PC-3 (cell line): Measurements from ENCODE around the gene CCDC200.
"Not testable (repeated sequence)": the region's sequence is repeated elsewhere in the genome, so short reads cannot be mapped to it uniquely, and the experiment has no call there.

Experiments
- CTCF ChIP-seq: fragments of 300-600 bp; sonication (generic); conservative IDR thresholded peaks from 2 replicates; pipeline ENCODE4 v1.5.1; 2017; ENCODE audit warnings: antibody characterized with exemption, low read depth, mild to moderate bottlenecking, low read length
- EZH2 ChIP-seq: fragments of 300-600 bp; sonication (generic); IDR thresholded peaks from one replicate; pipeline ENCODE4 v1.6.1; 2017; ENCODE audit warnings: antibody characterized with exemption, mild to moderate bottlenecking, low read length; ENCODE audit not compliant: unreplicated experiment
- EZH2phosphoT487 ChIP-seq: fragments of 300-600 bp; sonication (generic); IDR thresholded peaks from 2 replicates; pipeline ENCODE4 v1.6.1; 2018; ENCODE audit warnings: mild to moderate bottlenecking, antibody characterized with exemption, low read length, borderline replicate concordance

DNA sequence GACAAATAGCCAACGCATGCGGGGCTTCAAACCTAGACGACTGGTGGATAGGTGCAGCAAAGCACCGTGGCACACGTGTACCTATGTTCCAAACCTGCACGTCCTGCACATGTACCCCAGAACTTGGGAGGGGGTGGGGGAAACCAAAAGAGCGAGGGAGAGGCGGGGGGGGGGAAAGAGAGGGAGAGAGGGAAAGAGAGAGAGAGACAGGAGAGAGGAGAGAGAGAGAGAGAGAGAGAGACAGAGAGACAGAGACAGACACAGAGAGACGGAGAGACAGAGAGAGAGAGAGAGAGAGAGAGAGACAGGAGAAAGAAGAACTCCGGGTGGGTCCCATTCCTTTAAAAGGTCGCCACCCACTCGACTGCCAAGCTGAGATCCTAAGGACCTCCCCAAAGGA is 44.1 kb upstream of the CCDC200 start:
- TF ChIP-seq CTCF, EZH2phosphoT487, EZH2: not testable (repeated sequence)
